GM06990 (cell line): ENCODE results near the gene SH3PXD2A.

Source experiments
- DNase-seq: peaks from one replicate; pipeline ENCODE4 v3.0.0-alpha.2; 2011; ENCODE audit not compliant: insufficient read length; ENCODE audit errors: extremely low read depth
- H3K27me3 ChIP-seq: replicated peaks from 2 replicates; pipeline ENCODE4 v1.6.0; 2011; ENCODE audit warnings: low read length; ENCODE audit not compliant: control insufficient read depth, insufficient read depth
- H3K36me3 ChIP-seq: 2 replicates; pipeline ENCODE4 v1.5.1; 2011; ENCODE audit warnings: low read length; ENCODE audit not compliant: control insufficient read depth, insufficient read depth
- H3K4me3 ChIP-seq: replicated peaks from 2 replicates; pipeline ENCODE4 v1.5.1; 2011; ENCODE audit warnings: low read depth, mild to moderate bottlenecking, control low read depth, low read length
- CTCF ChIP-seq: IDR thresholded peaks from 2 replicates; pipeline ENCODE4 v1.5.1; 2011; ENCODE audit warnings: low read length, control low read depth, mild to moderate bottlenecking, inconsistent platforms; ENCODE audit not compliant: insufficient read depth, poor library complexity, severe bottlenecking

Gene SH3PXD2A

DNA sequence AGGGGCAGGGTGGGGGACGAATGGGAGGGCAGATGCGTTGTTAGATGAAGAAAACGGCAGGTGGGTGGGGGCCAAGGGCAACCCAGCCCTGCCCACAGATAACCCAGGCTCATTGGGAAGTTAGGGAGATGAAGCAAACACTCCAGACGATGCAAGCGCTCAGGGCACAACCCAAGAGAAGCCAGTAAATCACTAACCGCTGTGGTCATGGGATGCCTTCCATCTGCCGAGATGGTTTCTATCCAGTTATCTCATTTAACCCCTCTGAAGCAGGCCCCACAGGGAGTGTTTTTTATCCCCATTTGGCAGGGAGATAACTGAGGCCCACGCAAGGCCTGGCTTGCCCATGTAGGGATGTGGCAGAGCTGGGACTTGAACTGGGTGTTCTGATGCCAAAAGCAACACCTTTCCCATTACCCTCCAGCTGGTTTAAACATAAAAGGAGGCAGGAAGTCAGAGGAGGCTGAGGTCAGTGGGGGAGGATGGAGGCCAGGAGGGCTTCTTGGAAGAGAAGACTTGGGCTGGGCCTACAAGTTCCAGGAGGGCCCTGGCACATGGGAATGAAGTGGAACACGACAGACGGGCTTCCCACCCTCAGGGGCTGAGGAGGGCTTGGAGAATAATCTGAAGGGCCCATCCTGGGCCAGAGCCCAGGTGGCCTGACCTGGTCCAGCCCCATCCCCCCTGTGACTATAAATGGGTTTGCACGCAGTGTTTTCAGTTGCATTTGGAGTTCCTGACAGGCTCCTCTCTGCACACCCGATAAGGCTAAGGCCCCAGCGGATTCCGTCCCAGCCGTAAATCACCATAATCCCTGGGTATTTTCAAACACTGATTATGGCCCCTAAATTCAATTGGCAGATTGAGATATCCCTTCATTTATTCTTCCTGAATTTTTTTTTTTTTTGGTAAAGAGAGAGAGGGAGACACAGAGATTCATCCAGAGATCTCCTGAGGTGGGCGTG is 281.0 kb downstream of the SH3PXD2A start:
- Histone ChIP-seq H3K27me3 (peaks cover 1% of the 10 kb centered on the region), H3K4me3 (no peak overlapping the region)
- no peak for TF ChIP-seq CTCF

DNA sequence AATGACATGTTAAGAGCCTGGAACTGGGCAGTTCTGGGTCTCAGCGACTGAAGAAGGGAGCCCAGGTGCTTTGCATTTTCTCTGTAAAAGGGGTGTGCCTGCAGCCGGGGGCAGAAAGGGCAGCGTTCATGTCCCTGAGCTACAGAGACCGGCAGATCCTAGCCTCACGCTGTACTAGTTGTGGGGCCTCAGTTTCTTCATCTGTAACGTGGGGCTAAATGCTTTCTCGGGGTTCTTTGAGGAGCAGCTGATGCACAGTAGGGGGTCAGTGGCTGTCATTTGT is 282.2 kb downstream of the SH3PXD2A start:
- no peaks in the 10 kb centered on the region for H3K36me3 ChIP-seq
- no peak for TF ChIP-seq CTCF
- no peak for DNase-seq
- peaks cover 1% of the 10 kb centered on the region for H3K27me3 ChIP-seq
- H3K4me3 ChIP-seq = no peak overlapping the region

More for the DNA sequence above, 281.0 kb downstream of the SH3PXD2A start:
- H3K36me3 ChIP-seq = no peaks in the 10 kb centered on the region
- no peak for DNase-seq

DNA sequence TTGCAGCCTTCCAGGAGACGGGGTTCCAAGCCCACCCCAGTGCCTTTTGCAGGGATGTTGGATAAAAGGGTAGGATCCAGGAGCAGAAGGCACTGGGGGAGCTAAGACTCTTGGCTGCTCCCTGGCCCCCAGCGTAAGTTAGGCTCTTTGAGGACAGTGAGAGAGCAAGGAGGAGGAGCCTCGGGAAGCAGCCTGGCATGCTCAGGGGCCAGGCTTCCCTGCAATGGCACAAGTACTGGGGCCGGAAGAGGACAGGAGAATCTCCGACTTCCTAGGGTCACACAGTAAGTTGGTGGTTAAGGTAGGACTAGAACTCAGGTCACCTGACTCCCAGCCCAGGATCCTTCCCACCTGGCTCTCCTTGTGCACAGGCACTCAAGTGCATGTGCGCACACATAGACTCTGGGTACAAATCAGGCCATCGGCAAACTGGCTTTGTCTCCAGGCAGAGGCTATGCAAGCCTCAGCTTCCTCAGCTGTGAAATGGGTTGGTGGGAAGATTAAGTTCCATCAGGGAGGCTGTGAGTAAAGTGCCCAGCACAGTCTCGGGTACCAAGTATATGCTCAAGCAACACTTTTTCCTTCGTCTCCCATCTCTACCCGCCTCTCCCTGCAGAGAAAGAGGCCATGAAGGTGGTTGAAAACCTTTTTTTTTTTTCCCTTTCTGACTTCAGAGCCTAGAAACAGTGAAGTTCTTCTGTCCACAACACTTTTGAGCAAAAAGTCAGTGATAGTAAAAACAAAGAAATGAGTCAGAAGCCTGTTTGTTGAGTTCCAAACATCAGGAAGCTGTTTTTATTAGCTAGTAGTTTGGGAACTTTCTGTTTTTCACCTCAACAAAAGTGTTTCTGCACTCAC is 282.8 kb downstream of the SH3PXD2A start:
- no peak for DNase-seq
- no peak for TF ChIP-seq CTCF
- Histone ChIP-seq H3K36me3 (no peaks in the 10 kb centered on the region), H3K4me3 (no peak overlapping the region), H3K27me3 (peaks cover 1% of the 10 kb centered on the region)

- Histone ChIP-seq H3K36me3 (no peaks in the 10 kb centered on the region), H3K4me3 (no peak overlapping the region), H3K27me3 (peaks cover 1% of the 10 kb centered on the region)
- TF ChIP-seq CTCF = no peak
- no peak for DNase-seq
These were observed 283.8 kb downstream of the SH3PXD2A start for GRCh38 chr10:103571656-103571975.

- TF ChIP-seq CTCF = no peak
- Histone ChIP-seq H3K4me3 (no peak overlapping the region), H3K27me3 (peaks cover 1% of the 10 kb centered on the region), H3K36me3 (no peaks in the 10 kb centered on the region)
- DNase-seq = no peak
These were observed 284.3 kb downstream of the SH3PXD2A start for GRCh38 chr10:103570844-103571655.
